Measurements from ENCODE around the gene SCP2.

DNA sequence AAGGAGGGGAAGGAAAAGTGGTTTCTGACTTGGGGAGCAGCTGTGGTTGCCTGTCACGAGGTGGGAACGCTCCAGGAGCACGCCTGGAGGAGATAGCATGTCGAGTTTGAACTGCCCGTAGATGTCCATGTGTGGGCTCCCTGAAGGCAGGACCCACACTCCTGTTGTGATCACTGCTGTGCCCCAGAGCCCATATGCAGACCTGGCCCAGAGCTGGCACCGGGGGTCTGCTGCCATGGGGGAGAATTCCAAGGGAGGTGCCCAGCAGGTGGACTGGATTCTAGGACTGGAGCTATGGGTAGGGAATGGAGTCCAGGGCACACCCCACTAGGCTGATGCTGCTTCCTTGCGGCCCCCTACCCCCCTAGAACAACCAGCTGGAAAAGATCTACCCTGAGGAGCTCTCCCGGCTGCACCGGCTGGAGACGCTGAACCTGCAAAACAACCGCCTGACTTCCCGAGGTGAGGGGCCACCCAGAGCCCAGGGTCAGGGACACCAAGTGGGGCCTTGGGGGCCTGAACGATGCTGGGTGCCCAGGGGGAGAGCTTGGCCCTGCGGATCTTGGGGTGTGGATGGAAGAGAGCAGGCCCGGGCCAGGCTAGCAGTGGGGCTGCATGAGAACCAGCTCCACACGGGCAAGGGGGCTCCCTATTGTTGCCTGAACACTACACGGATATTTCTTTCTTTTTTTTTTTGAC, 144.2 kb downstream of the SCP2 start:
- TF ChIP-seq POLR2A (IDR thresholded peaks at IDR 0.05) (no peak), EP300 (IDR thresholded peaks at IDR 0.05) (no peak)
- TF ChIP-seq, protein P1, sequence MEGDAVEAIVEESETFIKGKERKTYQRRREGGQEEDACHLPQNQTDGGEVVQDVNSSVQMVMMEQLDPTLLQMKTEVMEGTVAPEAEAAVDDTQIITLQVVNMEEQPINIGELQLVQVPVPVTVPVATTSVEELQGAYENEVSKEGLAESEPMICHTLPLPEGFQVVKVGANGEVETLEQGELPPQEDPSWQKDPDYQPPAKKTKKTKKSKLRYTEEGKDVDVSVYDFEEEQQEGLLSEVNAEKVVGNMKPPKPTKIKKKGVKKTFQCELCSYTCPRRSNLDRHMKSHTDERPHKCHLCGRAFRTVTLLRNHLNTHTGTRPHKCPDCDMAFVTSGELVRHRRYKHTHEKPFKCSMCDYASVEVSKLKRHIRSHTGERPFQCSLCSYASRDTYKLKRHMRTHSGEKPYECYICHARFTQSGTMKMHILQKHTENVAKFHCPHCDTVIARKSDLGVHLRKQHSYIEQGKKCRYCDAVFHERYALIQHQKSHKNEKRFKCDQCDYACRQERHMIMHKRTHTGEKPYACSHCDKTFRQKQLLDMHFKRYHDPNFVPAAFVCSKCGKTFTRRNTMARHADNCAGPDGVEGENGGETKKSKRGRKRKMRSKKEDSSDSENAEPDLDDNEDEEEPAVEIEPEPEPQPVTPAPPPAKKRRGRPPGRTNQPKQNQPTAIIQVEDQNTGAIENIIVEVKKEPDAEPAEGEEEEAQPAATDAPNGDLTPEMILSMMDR (IDR thresholded peaks at IDR 0.05): no peak
